Chondrocyte (in vitro differentiated cells): ENCODE data around the gene RPTOR. TPM values are rescaled to one million over a fixed set of nuclear protein-coding genes. Genes with fewer than 3 reads are reported as not detected.
A peak's percentile ranks its signal among the peaks of the same experiment; 100 is the strongest.

ENCODE experiments used
- DNase-seq: peaks from one replicate; pipeline ENCODE4 v3.0.0; 2021; ENCODE audit warnings: mixed read lengths, low spot score
- H3K27ac Mint-ChIP-seq: one replicate; pipeline ENCODE4 v1.8.0; 2021; ENCODE audit warnings: mild to moderate bottlenecking, moderate library complexity, mixed read lengths; ENCODE audit not compliant: unreplicated experiment
- H3K27me3 Mint-ChIP-seq: 2 replicates; pipeline ENCODE4 v1.8.0; 2021; ENCODE audit warnings: low read depth, mixed read lengths
- H3K36me3 Mint-ChIP-seq: 2 replicates; pipeline ENCODE4 v1.8.0; 2021; ENCODE audit warnings: low read depth, mixed read lengths
- H3K4me1 Mint-ChIP-seq: 2 replicates; pipeline ENCODE4 v1.8.0; 2021; ENCODE audit warnings: low read depth, mild to moderate bottlenecking, mixed read lengths
- H3K4me3 Mint-ChIP-seq: one replicate; pipeline ENCODE4 v1.8.0; 2021; ENCODE audit warnings: mild to moderate bottlenecking, moderate library complexity, mixed read lengths; ENCODE audit not compliant: unreplicated experiment
- H3K9me3 Mint-ChIP-seq: 2 replicates; pipeline ENCODE4 v1.8.0; 2021; ENCODE audit warnings: low read depth, mixed read lengths
- total RNA-seq: library from RNA; stranded (reverse); gene quantifications from 3 replicates; pipeline ENCODE4 v1.2.1, GENCODE V29; 2021
- TF ChIP-seq, protein P1 (sequence below): fragments of 200-600 bp; sonication (generic); IDR thresholded peaks from 2 replicates; pipeline ENCODE4 v1.5.0; 2021; ENCODE audit warnings: antibody characterized with exemption, mild to moderate bottlenecking, moderate library complexity

Gene RPTOR
- total RNA-seq, 1 donor from 2014 or later: 30.9 TPM

- Mint-ChIP-seq H3K27ac (no peak overlapping the region), H3K4me3 (no peak overlapping the region), H3K27me3 (no peaks in the 10 kb centered on the region), H3K4me1 (peaks cover 38% of the 10 kb centered on the region), H3K9me3 (no peaks in the 10 kb centered on the region), H3K36me3 (no peaks in the 10 kb centered on the region)
- TF ChIP-seq, protein P1, sequence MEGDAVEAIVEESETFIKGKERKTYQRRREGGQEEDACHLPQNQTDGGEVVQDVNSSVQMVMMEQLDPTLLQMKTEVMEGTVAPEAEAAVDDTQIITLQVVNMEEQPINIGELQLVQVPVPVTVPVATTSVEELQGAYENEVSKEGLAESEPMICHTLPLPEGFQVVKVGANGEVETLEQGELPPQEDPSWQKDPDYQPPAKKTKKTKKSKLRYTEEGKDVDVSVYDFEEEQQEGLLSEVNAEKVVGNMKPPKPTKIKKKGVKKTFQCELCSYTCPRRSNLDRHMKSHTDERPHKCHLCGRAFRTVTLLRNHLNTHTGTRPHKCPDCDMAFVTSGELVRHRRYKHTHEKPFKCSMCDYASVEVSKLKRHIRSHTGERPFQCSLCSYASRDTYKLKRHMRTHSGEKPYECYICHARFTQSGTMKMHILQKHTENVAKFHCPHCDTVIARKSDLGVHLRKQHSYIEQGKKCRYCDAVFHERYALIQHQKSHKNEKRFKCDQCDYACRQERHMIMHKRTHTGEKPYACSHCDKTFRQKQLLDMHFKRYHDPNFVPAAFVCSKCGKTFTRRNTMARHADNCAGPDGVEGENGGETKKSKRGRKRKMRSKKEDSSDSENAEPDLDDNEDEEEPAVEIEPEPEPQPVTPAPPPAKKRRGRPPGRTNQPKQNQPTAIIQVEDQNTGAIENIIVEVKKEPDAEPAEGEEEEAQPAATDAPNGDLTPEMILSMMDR: no peak
- no peak for DNase-seq
Measured at GRCh38 chr17:80593181-80593580, 48.5 kb downstream of the RPTOR start.

DNA sequence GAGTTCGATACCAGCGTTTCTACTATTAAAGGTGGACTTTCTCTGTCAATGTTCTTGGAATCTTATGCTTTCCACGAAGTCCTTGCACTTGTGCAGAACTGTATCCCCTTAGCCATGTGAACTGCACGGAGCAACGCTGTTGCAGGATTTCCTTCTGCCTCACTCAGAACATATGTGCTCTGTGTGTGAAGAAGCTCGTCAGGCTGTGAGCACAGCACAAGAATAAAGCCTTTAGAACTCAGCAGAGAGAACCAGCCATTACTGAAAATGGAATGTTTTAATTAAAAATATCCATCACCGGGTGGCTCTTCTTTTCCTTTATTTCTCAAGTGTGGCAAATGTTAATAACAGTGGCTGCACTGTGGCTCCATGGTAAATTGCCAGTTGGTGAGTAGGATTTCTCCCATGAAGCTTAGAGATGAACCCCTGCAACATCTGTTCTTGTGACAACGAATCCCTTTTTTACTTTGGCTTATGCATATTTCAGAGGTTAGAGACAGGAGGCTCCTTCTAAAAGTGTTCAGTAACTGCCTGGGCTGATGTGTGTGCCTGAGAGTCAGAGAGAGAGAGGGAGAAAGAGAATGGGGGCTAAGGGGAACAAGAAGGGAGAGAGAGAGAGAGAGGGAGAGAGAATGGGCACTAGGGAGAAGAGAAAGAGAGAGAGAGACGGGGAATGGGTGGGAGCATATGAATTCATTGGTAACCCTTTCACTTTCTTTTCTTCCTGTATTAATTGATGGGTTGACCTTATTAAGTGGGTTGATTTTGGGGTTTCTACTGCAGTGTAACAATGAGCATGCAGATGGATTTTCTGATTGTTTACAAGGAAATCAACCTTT lies 50.0 kb downstream of the RPTOR start:
- Mint-ChIP-seq H3K4me1 (peaks cover 39% of the 10 kb centered on the region), H3K27me3 (no peaks in the 10 kb centered on the region), H3K4me3 (no peak overlapping the region), H3K36me3 (no peaks in the 10 kb centered on the region), H3K27ac (no peak overlapping the region), H3K9me3 (no peaks in the 10 kb centered on the region)
- TF ChIP-seq, protein P1: no peak
- no peak for DNase-seq

- DNase-seq: no peak
- H3K27me3 Mint-ChIP-seq: no peaks in the 10 kb centered on the region
- TF ChIP-seq, protein P1: no peak
- H3K4me1 Mint-ChIP-seq: peaks cover 23% of the 10 kb centered on the region
- H3K4me3 Mint-ChIP-seq: no peak overlapping the region
- H3K36me3 Mint-ChIP-seq: no peaks in the 10 kb centered on the region
- H3K9me3 Mint-ChIP-seq: no peaks in the 10 kb centered on the region
- peak overlapping the region; percentile 59 for H3K27ac Mint-ChIP-seq
Measured at GRCh38 chr17:80596760-80597608, 52.3 kb downstream of the RPTOR start.

GRCh38 chr17:80598813-80599545 lies 54.3 kb downstream of the RPTOR start:
- Mint-ChIP-seq H3K4me3 (no peak overlapping the region), H3K9me3 (no peaks in the 10 kb centered on the region), H3K27me3 (no peaks in the 10 kb centered on the region), H3K4me1 (peaks cover 19% of the 10 kb centered on the region), H3K36me3 (peaks cover 2% of the 10 kb centered on the region), H3K27ac (no peak overlapping the region)
- no peak for DNase-seq
- TF ChIP-seq, protein P1: no peak
